Measurements from ENCODE around the gene HDAC8.

DNA sequence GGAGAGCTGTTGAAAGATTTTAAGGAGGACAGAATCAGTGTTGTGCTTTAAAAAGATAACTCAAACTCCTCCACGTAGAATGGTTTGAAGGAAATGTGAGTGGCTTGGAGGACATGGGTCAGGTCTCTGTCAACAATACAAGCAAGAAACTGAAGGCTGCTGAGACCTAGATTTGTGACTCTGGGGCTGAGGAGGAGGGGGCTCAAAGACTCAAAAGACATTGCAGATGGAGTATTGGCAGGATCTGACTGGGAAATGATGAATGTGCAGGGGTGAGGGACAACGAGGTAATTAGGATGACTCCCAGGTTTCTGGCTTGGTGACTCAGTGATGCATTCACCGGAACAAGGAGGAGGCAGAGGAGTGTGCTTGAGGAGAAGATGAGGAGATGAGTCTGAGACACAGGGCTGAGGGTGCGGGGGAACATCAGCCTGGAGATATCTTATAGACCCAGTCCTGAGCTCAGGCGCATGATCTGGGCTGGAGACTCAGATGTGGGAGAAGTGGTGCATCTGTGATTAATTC is 292.3 kb downstream of the HDAC8 start:
- TF ChIP-seq EZH2 (IDR thresholded peaks at IDR 0.05; ENCODE audit: borderline replicate concordance, low read length): no peak
- TF ChIP-seq, protein P1, sequence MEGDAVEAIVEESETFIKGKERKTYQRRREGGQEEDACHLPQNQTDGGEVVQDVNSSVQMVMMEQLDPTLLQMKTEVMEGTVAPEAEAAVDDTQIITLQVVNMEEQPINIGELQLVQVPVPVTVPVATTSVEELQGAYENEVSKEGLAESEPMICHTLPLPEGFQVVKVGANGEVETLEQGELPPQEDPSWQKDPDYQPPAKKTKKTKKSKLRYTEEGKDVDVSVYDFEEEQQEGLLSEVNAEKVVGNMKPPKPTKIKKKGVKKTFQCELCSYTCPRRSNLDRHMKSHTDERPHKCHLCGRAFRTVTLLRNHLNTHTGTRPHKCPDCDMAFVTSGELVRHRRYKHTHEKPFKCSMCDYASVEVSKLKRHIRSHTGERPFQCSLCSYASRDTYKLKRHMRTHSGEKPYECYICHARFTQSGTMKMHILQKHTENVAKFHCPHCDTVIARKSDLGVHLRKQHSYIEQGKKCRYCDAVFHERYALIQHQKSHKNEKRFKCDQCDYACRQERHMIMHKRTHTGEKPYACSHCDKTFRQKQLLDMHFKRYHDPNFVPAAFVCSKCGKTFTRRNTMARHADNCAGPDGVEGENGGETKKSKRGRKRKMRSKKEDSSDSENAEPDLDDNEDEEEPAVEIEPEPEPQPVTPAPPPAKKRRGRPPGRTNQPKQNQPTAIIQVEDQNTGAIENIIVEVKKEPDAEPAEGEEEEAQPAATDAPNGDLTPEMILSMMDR (conservative IDR thresholded peaks at IDR 0.05 in 1 of 2, IDR thresholded peaks at IDR 0.05 in 1 of 2; ENCODE audit: extremely low read depth in 1 of 2, insufficient read depth in 1 of 2, low read depth in 1 of 2, low read length in 2 of 2): no peak

Data from mammary epithelial cell (primary cell).